BJ (cell line): ENCODE data around the gene FIS1. TPM values are rescaled to one million over a fixed set of nuclear protein-coding genes. Genes with fewer than 3 reads are reported as not detected.

Source experiments
- CTCF ChIA-PET: fragments of 350-600 bp; formaldehyde crosslinking; extraction: SDS; loops from one replicate; lab custom pipeline; 2021; ENCODE audit warnings: antibody characterized with exemption, inconsistent platforms; lab: Yijun Ruan, JAX
- POLR2A ChIA-PET: fragments of 300-600 bp; sonication (Branson Sonifier 250); formaldehyde crosslinking; extraction: SDS; loops from one replicate; lab custom pipeline; 2021; ENCODE audit warnings: antibody characterized with exemption; lab: Charles Lee
- DNase-seq: peaks from one replicate; pipeline ENCODE4 v3.0.0-alpha.2; 2011; ENCODE audit warnings: low read depth
- H3K27me3 ChIP-seq: 2 replicates; pipeline ENCODE4 v1.6.0; 2011; ENCODE audit warnings: low read length; ENCODE audit not compliant: control insufficient read depth, insufficient read depth
- H3K36me3 ChIP-seq: 2 replicates; pipeline ENCODE4 v1.5.1; 2011; ENCODE audit warnings: low read length; ENCODE audit not compliant: control insufficient read depth, insufficient read depth
- H3K4me3 ChIP-seq: 2 replicates; pipeline ENCODE4 v1.5.1; 2011; ENCODE audit warnings: low read depth, mild to moderate bottlenecking, control low read depth, low read length
- polyA plus RNA-seq: library from polyadenylated mRNA; depleted of rRNA; stranded (reverse); fragments of >200 nt; gene quantifications from 2 replicates; pipeline ENCODE4 v1.2.3, GENCODE V29; 2011
- TF ChIP-seq, protein P1 (sequence below): IDR thresholded peaks from 2 replicates; pipeline ENCODE4 v1.5.1; 2011; ENCODE audit warnings: low read depth, mild to moderate bottlenecking, control low read depth, inconsistent platforms, low read length, moderate library complexity; ENCODE audit not compliant: insufficient read depth

The FIS1 gene
- polyA plus RNA-seq, 1 experiment, result 329 TPM

DNA sequence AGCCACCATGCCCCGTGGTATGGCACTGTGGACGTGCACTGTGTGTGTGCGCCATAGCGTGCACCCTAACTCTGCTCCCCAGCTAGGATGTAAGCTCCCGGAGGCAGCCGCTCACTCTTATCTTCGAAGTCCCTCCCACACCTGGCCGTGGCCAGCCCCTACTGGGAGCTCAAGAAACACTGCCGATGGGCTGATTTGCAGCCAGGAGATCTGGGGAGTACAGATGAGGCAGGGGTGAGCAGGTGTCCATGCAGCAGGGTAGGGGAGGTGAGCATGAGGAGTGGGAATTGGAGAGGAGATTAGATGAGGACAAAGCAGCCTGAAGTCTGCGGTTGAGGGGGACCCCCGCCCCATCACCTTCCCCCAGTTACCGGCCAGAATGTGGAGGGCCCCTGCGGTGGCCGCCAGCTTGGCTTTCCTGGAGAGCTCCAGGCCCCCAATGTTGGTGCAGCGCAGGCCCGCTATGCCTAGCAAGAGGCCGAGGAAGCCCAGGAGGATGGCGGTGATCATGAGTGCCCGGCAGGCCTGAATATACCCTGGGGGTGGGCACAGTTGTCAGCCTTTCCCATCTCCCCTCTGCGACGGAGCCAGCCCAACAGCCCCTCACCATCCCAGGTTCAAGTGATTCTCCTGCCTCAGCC lies 10.9 kb downstream of the FIS1 start:
- TF ChIP-seq, protein P1, sequence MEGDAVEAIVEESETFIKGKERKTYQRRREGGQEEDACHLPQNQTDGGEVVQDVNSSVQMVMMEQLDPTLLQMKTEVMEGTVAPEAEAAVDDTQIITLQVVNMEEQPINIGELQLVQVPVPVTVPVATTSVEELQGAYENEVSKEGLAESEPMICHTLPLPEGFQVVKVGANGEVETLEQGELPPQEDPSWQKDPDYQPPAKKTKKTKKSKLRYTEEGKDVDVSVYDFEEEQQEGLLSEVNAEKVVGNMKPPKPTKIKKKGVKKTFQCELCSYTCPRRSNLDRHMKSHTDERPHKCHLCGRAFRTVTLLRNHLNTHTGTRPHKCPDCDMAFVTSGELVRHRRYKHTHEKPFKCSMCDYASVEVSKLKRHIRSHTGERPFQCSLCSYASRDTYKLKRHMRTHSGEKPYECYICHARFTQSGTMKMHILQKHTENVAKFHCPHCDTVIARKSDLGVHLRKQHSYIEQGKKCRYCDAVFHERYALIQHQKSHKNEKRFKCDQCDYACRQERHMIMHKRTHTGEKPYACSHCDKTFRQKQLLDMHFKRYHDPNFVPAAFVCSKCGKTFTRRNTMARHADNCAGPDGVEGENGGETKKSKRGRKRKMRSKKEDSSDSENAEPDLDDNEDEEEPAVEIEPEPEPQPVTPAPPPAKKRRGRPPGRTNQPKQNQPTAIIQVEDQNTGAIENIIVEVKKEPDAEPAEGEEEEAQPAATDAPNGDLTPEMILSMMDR, result no peak
- H3K4me3 ChIP-seq, result no peak overlapping the region
- no peaks in the 10 kb centered on the region for H3K27me3 ChIP-seq
- ChIA-PET CTCF (interaction anchor here (1.1 to 2.3 kb wide), 3 partner anchors 8 to 41 kb away, joined by 3 to 11 read pairs (median 4); partner anchors contain the start of gene FIS1), POLR2A (no interaction called here)
- no peak for DNase-seq
- peaks cover 9% of the 10 kb centered on the region for H3K36me3 ChIP-seq

DNA sequence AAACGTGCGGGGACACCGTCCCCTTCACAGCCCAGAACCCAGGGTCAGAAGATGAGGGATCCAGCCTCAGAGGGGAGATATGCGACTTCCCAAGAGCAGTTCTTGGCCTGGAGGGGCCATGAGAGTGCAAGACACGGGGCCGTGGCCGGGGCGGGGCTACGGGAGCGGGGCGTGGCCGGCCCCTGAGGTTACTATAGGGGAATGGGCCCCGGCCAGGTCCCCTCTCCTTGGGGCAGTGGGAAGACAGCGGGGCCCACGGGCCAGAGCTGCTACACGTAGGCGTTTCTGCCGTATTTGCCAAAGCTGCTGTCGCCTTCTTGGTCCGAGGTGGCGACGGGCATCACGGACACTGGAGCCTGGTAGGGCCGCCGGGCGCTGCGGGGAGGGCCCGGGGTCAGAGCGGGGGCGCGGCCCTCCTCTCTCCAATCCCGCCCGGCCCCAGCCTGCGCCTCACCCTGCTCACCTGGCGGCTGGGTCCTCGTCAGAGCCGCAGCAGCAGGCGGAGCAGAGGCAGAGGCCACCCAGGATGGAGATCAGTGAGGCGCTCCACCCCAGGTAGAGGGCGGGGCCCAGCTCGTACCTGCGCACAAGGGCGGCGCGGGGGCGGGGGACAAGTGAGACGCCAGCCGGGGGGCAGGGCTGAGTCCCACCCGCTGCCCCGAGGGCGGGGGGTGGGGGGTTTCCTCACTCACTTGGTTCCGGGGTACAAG lies 12.6 kb downstream of the FIS1 start:
- POLR2A ChIA-PET, result interaction anchor here (0.6 kb wide), 1 partner anchor 38 kb away, joined by 3 read pairs; no protein-coding TSS in a partner anchor
- H3K4me3 ChIP-seq, result peak overlapping the region; percentile 16

DNA sequence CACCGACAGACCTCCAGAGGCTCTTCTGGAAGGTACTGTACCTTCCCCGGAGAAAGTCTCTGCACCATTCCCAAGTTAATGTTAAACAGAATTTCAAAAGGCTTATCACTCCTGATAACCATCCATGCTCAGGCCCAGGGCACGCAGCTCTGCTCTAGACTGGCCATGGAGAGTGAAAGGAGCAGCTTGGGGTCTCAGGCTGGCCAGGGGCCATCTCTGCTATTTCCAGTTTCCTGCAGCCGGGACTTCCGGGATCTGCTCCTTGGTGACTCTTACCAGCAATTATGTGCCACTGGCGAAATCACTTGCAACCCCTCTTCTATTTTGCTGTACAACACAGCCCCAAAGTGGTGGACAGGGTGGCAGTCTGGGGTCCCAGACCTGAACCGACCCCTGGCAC lies 13.2 kb downstream of the FIS1 start:
- H3K4me3 ChIP-seq, result no peak overlapping the region
- DNase-seq, result no peak
- ChIA-PET POLR2A (interaction anchor here (0.6 kb wide), 1 partner anchor 38 kb away, joined by 3 read pairs; no protein-coding TSS in a partner anchor), CTCF (interaction anchor here (1.3 kb wide), 1 partner anchor 12 kb away, joined by 3 read pairs; no protein-coding TSS in a partner anchor)
- H3K36me3 ChIP-seq, result peaks cover 4% of the 10 kb centered on the region
- TF ChIP-seq, protein P1, result no peak
- H3K27me3 ChIP-seq, result no peaks in the 10 kb centered on the region

More for the DNA sequence above, 12.6 kb downstream of the FIS1 start:
- no peak for DNase-seq
- Histone ChIP-seq H3K36me3 (peaks cover 3% of the 10 kb centered on the region), H3K27me3 (no peaks in the 10 kb centered on the region)
- CTCF ChIA-PET, result no interaction called here
- TF ChIP-seq, protein P1, result no peak

DNA sequence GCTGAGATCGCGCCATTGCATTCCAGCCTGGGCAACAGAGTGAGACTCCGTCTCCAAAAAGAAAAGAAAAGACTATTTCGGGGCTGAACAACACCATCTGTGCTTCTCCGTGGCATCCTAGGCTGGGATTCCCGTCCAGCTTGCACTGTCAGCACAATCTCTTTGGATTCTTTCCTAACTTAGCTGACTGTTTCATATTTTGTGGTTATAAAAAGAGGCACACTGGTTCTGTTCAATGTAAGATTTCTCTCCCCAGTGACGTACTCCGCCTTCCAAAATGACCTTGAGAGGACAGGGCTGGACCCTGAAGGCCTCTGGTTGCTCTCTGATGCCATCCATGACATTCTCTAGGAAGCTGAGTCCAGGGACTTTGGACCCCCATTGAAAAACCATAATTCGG lies 18.2 kb downstream of the FIS1 start:
- no peaks in the 10 kb centered on the region for H3K27me3 ChIP-seq
- CTCF ChIA-PET, result interaction anchor here (0.6 to 2.1 kb wide), 3 partner anchors 10 to 83 kb away, joined by 4 to 11 read pairs (median 5); partner anchors contain the start of gene PLOD3
- no peak for DNase-seq
- TF ChIP-seq, protein P1, result no peak
- H3K36me3 ChIP-seq, result peaks cover 21% of the 10 kb centered on the region
- H3K4me3 ChIP-seq, result no peak overlapping the region
- POLR2A ChIA-PET, result no interaction called here

DNA sequence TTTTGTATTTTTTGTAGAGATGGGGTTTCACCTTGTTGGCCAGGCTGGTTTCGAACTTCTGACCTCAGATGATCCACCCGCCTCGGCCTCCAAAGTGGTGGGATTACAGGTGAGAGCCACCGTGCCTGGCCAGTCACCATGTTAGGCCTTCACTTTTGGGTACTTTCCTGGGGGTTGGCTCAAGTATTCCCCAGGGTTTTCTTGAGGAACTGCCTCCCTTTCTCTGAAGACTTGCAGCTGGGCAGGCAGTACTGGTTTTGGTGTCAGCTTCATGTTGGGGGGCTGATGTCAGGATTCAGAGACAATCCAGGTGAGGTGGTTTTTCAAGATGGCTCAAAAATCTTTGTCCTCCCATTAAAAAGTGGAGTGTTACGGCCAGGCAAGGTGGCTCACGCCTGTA lies 19.2 kb downstream of the FIS1 start:
- Histone ChIP-seq H3K36me3 (peaks cover 21% of the 10 kb centered on the region), H3K4me3 (no peak overlapping the region), H3K27me3 (no peaks in the 10 kb centered on the region)
- ChIA-PET POLR2A (no interaction called here), CTCF (interaction anchor here (0.8 to 2.1 kb wide), 3 partner anchors 9 to 81 kb away, joined by 3 to 11 read pairs (median 4); no protein-coding TSS in a partner anchor)
- DNase-seq, result no peak
- TF ChIP-seq, protein P1, result no peak
